ENCODE measurements around the gene SORBS2. TPM values are rescaled to one million over a fixed set of nuclear protein-coding genes. Genes with fewer than 3 reads are reported as not detected.

SORBS2 gene
- total RNA-seq, 1 experiment from 2014 or later: 8.4 TPM

DNA sequence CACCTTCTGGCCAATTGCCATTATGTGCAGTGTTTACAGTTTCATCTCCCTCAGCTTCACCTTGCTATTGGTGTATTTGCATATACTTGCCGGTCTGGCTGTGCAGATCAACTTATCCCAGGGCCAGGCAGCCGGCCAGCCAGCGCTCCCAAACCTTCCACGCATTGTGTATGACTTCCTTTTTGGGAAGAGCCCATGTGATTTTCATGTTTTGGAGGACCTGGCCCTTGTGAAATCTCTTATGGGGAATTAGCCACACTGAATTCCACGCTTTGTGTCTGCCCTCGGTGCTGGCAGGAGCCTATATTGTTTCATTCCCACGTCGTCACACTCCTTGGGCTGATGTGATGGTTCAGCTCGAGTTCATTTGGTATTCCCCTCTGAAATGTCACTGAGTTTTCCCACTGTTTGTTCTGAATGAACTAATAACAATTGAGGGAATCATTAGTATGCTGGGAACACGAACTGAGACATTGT, 270.7 kb downstream of the SORBS2 start:
- H3K36me3 ChIP-seq (ENCODE audit: control insufficient read depth, insufficient read depth, low read length): no peaks in the 10 kb centered on the region
- no peak for DNase-seq (ENCODE audit: low read depth, low spot score)
- TF ChIP-seq CTCF (IDR thresholded peaks at IDR 0.05): no peak
- no peak for TF ChIP-seq POLR2AphosphoS5 (IDR thresholded peaks at IDR 0.05; ENCODE audit: low read depth, low read length)
- TF ChIP-seq REST (IDR thresholded peaks at IDR 0.05; ENCODE audit: insufficient read depth in 1 of 2, low read depth in 2 of 2, low read length in 1 of 2): no peak
- no peak for TF ChIP-seq SIN3A (IDR thresholded peaks at IDR 0.05; ENCODE audit: borderline replicate concordance, insufficient read depth, low read depth, low read length)
- no peak for TF ChIP-seq TCF7L2 (IDR thresholded peaks at IDR 0.05; ENCODE audit: low read depth, low read length)
- H3K4me3 ChIP-seq (ENCODE audit: low read depth in 2 of 2, low read length in 2 of 2): no peak overlapping the region
- peaks cover 2% of the 10 kb centered on the region; the same call in 1 of the 2 replicates for H3K27me3 ChIP-seq (ENCODE audit: control insufficient read depth, insufficient read depth, low read length)
- intact Hi-C loops (cut with micrococcal nuclease; ENCODE audit: unreplicated experiment): no loop called here
- H3K9me3 ChIP-seq (ENCODE audit: control insufficient read depth, insufficient read depth, low read depth, low read length): no peaks in the 10 kb centered on the region
- no peak overlapping the region for H3K27ac ChIP-seq (ENCODE audit: low read length)
- BruUV-seq (replicated peaks): no TSS peak
- in situ Hi-C loops (cut with HindIII; ENCODE audit: low pct_unique_long_range_greater_than_20kb, low sequenced_read_pairs): no loop called here
- ChIA-PET CTCF (no interaction called here), POLR2A (interaction anchor here (0.6 kb wide), 1 partner anchor 170 kb away, joined by 3 read pairs; no protein-coding TSS in a partner anchor)
- no peaks in the 10 kb centered on the region for H3K4me1 ChIP-seq (ENCODE audit: control insufficient read depth, insufficient read depth, low read length)
- ATAC-seq: no peak

- DNase-seq (ENCODE audit: low read depth, low spot score) (no peak), ATAC-seq (no peak)
- in situ Hi-C loops (cut with HindIII; ENCODE audit: low pct_unique_long_range_greater_than_20kb, low sequenced_read_pairs): no loop called here
- no TSS peak for BruUV-seq (replicated peaks)
- CTCF ChIA-PET: no interaction called here
- Histone ChIP-seq H3K27ac (ENCODE audit: low read length) (no peak overlapping the region), H3K9me3 (ENCODE audit: control insufficient read depth, insufficient read depth, low read depth, low read length) (no peaks in the 10 kb centered on the region), H3K36me3 (ENCODE audit: control insufficient read depth, insufficient read depth, low read length) (no peaks in the 10 kb centered on the region), H3K4me3 (ENCODE audit: low read depth in 2 of 2, low read length in 2 of 2) (no peak overlapping the region), H3K27me3 (ENCODE audit: control insufficient read depth, insufficient read depth, low read length) (peaks cover 4% of the 10 kb centered on the region; the same call in 1 of the 2 replicates), H3K4me1 (ENCODE audit: control insufficient read depth, insufficient read depth, low read length) (no peaks in the 10 kb centered on the region)
- intact Hi-C loops (cut with micrococcal nuclease; ENCODE audit: unreplicated experiment): no loop called here
- POLR2A ChIA-PET: interaction anchor here (0.6 kb wide), 1 partner anchor 171 kb away, joined by 3 read pairs; no protein-coding TSS in a partner anchor
- TF ChIP-seq REST (IDR thresholded peaks at IDR 0.05; ENCODE audit: insufficient read depth in 1 of 2, low read depth in 2 of 2, low read length in 1 of 2): no peak
- TF ChIP-seq CTCF (IDR thresholded peaks at IDR 0.05): no peak
- no peak for TF ChIP-seq SIN3A (IDR thresholded peaks at IDR 0.05; ENCODE audit: borderline replicate concordance, insufficient read depth, low read depth, low read length)
- TF ChIP-seq POLR2AphosphoS5 (IDR thresholded peaks at IDR 0.05; ENCODE audit: low read depth, low read length): no peak
- no peak for TF ChIP-seq TCF7L2 (IDR thresholded peaks at IDR 0.05; ENCODE audit: low read depth, low read length)
These were observed 271.4 kb downstream of the SORBS2 start for GRCh38 chr4:185540487-185541120.
